Thoracic aorta (tissue), 2 donors: ENCODE results near the gene CNKSR2. TPM values are rescaled to one million over a fixed set of nuclear protein-coding genes. Genes with fewer than 3 reads are reported as not detected.
A peak's percentile ranks its signal among the peaks of the same experiment; 100 is the strongest.
"Not testable (repeated sequence)": the region's sequence is repeated elsewhere in the genome, so short reads cannot be mapped to it uniquely, and the experiment has no call there.

Experiments used
- ATAC-seq: fragments of 150-250 bp; one replicate; pipeline ENCODE4 v1.8.0; 2017; ENCODE audit warnings: low read depth; ENCODE audit not compliant: insufficient number of reproducible peaks, low FRiP score
- DNase-seq: peaks from one replicate; pipeline ENCODE4 v3.0.0-alpha.2; 2020; ENCODE audit warnings: low spot score
- H3K27ac ChIP-seq, 2 donors: fragments of 200-600 bp; sonication (generic); 1 replicate in 1 of 2; 2 replicates in 1 of 2; pipeline ENCODE4 v1.5.1; 2016; ENCODE audit warnings: mild to moderate bottlenecking in 2 of 2, moderate library complexity in 2 of 2
- H3K27me3 ChIP-seq: fragments of 200-600 bp; sonication (generic); replicated peaks from 2 replicates; pipeline ENCODE4 v1.6.0; 2016; ENCODE audit warnings: mild to moderate bottlenecking; ENCODE audit not compliant: insufficient read depth
- H3K36me3 ChIP-seq: fragments of 200-600 bp; sonication (generic); one replicate; pipeline ENCODE4 v1.5.1; 2016
- H3K4me1 ChIP-seq, 2 donors: fragments of 200-600 bp; sonication (generic); 1 replicate in 1 of 2; 2 replicates in 1 of 2; pipeline versions ENCODE4 v1.5.1 to v1.6.0; 2016; ENCODE audit warnings: low read depth in 2 of 2, mild to moderate bottlenecking in 1 of 2; ENCODE audit not compliant: control insufficient read depth in 1 of 2
- H3K4me3 ChIP-seq: fragments of 200-600 bp; sonication (generic); 2 replicates; pipeline ENCODE4 v1.5.1; 2016; ENCODE audit warnings: mild to moderate bottlenecking
- H3K9me3 ChIP-seq: fragments of 200-600 bp; sonication (generic); 2 replicates; pipeline ENCODE4 v1.5.1; 2016
- total RNA-seq, 2 donors: library from RNA; depleted of rRNA; stranded (reverse); fragments of >200 nt; gene quantifications; one replicate each; pipeline versions ENCODE4 v1.1.0 to v1.2.3, GENCODE V29; 2016
- TF ChIP-seq, protein P1 (sequence below): fragments of 200-600 bp; sonication (generic); IDR thresholded peaks from one replicate; pipeline ENCODE4 v1.5.1; 2019; ENCODE audit warnings: antibody characterized with exemption

Gene CNKSR2
- total RNA-seq, 2 donors from 2014 or later: 5.3 to 10.4 TPM

DNA sequence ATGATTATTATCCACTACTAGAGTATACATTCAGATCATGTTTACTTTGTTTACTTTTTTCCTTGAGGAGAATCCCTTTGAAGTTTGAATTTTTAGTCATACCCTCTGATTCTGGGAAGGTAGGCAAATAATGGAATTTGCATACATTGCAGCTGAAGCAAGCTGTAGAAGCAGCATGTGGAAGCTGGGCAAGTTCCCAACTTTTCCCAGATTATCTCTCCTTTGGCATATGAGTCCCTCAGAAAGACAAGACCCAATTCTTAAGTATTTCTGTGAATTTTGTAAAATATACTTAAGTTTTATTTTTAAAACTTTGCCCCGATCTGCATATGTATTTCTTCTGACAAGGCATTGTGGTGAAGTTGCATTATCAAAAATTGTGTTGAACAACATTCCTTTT lies 94.9 kb downstream of the CNKSR2 start:
- DNase-seq (no peak), ATAC-seq (no peak)
- H3K27me3 ChIP-seq: no peaks in the 10 kb centered on the region
- H3K4me3 ChIP-seq: no peak overlapping the region
- H3K36me3 ChIP-seq: no peaks in the 10 kb centered on the region
- no peak overlapping the region for H3K27ac ChIP-seq
- no peaks in the 10 kb centered on the region for H3K9me3 ChIP-seq
- H3K4me1 ChIP-seq: no peaks in the 10 kb centered on the region
- TF ChIP-seq, protein P1, sequence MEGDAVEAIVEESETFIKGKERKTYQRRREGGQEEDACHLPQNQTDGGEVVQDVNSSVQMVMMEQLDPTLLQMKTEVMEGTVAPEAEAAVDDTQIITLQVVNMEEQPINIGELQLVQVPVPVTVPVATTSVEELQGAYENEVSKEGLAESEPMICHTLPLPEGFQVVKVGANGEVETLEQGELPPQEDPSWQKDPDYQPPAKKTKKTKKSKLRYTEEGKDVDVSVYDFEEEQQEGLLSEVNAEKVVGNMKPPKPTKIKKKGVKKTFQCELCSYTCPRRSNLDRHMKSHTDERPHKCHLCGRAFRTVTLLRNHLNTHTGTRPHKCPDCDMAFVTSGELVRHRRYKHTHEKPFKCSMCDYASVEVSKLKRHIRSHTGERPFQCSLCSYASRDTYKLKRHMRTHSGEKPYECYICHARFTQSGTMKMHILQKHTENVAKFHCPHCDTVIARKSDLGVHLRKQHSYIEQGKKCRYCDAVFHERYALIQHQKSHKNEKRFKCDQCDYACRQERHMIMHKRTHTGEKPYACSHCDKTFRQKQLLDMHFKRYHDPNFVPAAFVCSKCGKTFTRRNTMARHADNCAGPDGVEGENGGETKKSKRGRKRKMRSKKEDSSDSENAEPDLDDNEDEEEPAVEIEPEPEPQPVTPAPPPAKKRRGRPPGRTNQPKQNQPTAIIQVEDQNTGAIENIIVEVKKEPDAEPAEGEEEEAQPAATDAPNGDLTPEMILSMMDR: no peak

DNA sequence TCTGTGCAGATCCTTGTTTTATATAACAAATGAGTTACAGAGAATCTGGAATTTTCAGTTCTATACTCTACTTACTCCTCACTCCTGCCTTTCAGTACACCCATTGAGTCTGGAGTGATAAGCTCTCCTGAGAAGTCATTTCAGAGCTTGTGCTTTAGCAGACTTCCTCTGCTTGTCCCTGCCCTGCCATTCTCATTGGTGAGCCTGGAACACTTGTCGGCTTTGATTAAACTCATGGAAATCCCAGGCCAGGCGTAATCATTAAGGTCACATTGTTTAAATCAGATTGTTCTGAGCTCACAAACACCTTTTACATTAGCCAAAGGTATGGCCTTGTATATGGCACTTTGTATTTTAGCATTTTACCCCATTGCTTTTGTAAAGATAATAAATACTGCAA lies 102.7 kb downstream of the CNKSR2 start:
- DNase-seq (no peak), ATAC-seq (no peak)
- no peaks in the 10 kb centered on the region for H3K27me3 ChIP-seq
- no peaks in the 10 kb centered on the region for H3K4me1 ChIP-seq
- no peaks in the 10 kb centered on the region for H3K9me3 ChIP-seq
- H3K4me3 ChIP-seq: no peak overlapping the region
- no peaks in the 10 kb centered on the region for H3K36me3 ChIP-seq
- H3K27ac ChIP-seq: no peak overlapping the region
- TF ChIP-seq, protein P1: no peak

DNA sequence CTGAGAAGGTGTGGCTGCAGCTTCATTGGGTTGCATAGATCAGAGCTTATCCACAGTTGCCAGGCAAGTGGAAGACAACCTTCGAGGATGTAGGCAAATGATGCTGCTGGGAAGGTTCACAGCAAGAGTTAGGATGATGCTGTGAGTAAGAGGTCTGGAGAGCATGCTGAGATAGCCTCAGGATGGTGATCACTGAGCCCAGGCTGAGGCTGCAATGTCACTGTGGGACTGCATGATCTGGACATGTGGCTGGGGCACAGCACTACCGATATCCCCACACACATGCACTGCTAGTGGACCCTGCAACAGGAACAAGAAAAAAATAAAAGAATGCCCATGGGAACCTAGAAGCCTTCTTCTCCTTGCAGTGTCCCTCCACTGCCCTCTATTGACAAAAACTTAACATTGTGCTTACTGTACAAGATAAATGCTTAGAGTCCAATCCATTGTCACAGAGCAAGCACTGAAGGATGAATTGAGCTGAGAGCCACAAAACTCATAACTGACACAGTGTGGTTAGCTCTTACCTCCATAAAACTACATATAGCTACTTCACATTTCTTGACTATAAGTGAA lies 105.6 kb downstream of the CNKSR2 start:
- H3K36me3 ChIP-seq: no peaks in the 10 kb centered on the region
- no peaks in the 10 kb centered on the region for H3K9me3 ChIP-seq
- ATAC-seq (no peak), DNase-seq (no peak)
- no peak overlapping the region for H3K27ac ChIP-seq
- no peaks in the 10 kb centered on the region for H3K4me1 ChIP-seq
- H3K4me3 ChIP-seq: no peak overlapping the region
- H3K27me3 ChIP-seq: no peaks in the 10 kb centered on the region
- TF ChIP-seq, protein P1: peak; percentile 43

DNA sequence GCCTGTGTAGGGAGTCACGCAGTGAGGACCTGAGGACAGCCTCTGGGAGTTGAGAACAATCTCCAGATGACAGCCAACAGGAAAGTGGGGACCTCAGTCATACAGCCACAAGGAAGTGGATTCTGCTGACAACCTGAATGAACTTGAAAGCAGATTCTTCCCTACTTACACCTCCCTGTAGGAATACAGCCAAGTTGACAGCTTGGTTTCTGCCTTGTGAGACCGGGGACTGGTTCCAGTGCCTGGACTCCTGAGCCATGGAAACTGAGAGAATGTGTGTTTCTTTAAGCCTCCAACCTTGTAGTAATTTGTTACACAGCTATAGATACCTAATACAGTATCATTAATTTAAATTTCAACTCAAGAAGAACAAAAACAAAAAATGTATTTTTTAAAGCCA lies 107.5 kb downstream of the CNKSR2 start:
- no peaks in the 10 kb centered on the region for H3K36me3 ChIP-seq
- no peaks in the 10 kb centered on the region for H3K9me3 ChIP-seq
- H3K4me1 ChIP-seq: no peaks in the 10 kb centered on the region
- no peak for DNase-seq
- ATAC-seq: no peak
- no peak overlapping the region for H3K4me3 ChIP-seq
- H3K27me3 ChIP-seq: no peaks in the 10 kb centered on the region
- TF ChIP-seq, protein P1: no peak
- no peak overlapping the region for H3K27ac ChIP-seq

DNA sequence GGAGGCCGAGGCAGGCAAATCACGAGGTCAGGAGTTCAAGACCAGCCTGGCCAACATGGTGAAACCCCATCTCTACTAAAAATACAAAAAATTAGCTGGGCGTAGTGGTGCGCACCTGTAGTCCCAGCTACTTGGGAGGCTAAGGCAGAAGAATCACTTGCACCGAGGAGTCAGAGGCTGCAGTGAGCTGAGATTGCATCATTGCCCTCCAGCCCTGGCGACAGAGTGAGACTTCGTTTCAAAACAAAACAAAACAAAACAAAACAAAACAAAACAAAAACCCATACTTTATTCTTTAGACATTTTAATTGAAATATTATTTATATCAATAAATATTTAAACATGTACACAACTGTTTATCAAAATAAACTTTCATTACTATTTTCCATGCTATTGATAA lies 109.8 kb downstream of the CNKSR2 start:
- not testable (repeated sequence) for ATAC-seq, DNase-seq, H3K27me3 ChIP-seq, H3K36me3 ChIP-seq, H3K27ac ChIP-seq, H3K4me3 ChIP-seq, H3K9me3 ChIP-seq, H3K4me1 ChIP-seq

DNA sequence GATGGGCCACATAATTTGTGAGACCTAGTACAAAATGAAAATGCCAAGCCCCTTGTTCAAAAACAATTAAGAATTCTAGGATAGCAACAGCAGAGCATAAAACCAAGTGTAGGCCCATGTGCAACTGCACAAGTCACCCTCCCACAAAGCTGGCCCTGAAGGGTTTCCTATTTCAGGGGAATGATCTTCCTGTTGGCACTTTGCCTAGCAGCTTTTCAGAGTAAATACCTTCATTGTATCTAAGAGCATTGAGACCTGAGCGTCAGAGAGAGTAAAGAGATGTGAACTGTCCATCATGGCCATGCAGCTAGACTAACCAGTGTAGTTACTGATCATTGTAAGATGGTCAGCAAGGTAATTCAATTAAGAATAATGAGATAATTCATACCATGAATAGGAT lies 113.6 kb downstream of the CNKSR2 start:
- DNase-seq: no peak
- H3K4me1 ChIP-seq: no peaks in the 10 kb centered on the region
- ATAC-seq: no peak
- no peaks in the 10 kb centered on the region for H3K36me3 ChIP-seq
- H3K27ac ChIP-seq: no peak overlapping the region
- H3K27me3 ChIP-seq: no peaks in the 10 kb centered on the region
- TF ChIP-seq, protein P1: no peak
- H3K9me3 ChIP-seq: no peaks in the 10 kb centered on the region
- no peak overlapping the region for H3K4me3 ChIP-seq
